Measurements from ENCODE around the gene SMCO4. TPM values are rescaled to one million over a fixed set of nuclear protein-coding genes. Genes with fewer than 3 reads are reported as not detected.

SMCO4 gene
- total RNA-seq, 1 donor from 2014 or later, result 35.1 TPM

DNA sequence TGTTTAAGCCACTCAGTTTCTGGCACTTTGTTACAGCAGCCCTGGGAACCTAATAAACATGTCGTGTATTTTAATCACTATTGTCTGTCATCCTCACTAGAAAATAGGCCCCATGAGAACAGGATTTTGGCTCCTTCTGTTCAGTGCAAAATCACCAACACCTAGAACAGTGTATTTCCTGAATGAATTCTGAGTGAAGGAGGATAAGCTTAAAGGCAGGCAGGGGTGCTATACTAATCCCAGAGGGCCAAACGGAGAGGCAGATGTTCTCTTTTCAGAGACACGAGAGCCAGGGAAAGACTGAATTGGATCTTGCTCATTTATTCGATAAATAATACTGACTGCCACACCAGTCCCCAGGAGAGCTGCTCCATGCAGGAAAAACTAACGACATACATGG lies 10.4 kb downstream of the SMCO4 start:
- no peak overlapping the region for H3K9ac ChIP-seq
- DNase-seq (ENCODE audit: low spot score), result no peak
- peaks cover 63% of the 10 kb centered on the region for H3K79me2 ChIP-seq (ENCODE audit: low read depth)
- H3K4me1 Mint-ChIP-seq, result peaks cover 18% of the 10 kb centered on the region
- no peak overlapping the region for H3K4me3 Mint-ChIP-seq
- peak overlapping the region; percentile 21 for H3K27ac Mint-ChIP-seq
- H3K9me3 ChIP-seq (ENCODE audit: low read depth), result no peaks in the 10 kb centered on the region
- no peak overlapping the region for H2AFZ ChIP-seq (replicated peaks)
- H3K4me3 ChIP-seq, result no peak overlapping the region
- H3K27me3 Mint-ChIP-seq (ENCODE audit: insufficient read depth, low read depth), result peaks cover 4% of the 10 kb centered on the region
- H3K27me3 ChIP-seq, result no peaks in the 10 kb centered on the region
- no peaks in the 10 kb centered on the region for H3F3A ChIP-seq (ENCODE audit: low read depth)
- no peaks in the 10 kb centered on the region for H3K9me3 Mint-ChIP-seq
- H3K4me2 ChIP-seq, result peak overlapping the region; percentile 10
- peak overlapping the region; percentile 46 for H3K27ac ChIP-seq
- no peak for TF ChIP-seq EZH2phosphoT487 (IDR thresholded peaks at IDR 0.05)
- TF ChIP-seq CTCF (IDR thresholded peaks at IDR 0.05), result no peak
- TF ChIP-seq EZH2 (IDR thresholded peaks at IDR 0.05), result no peak
- H3K36me3 Mint-ChIP-seq, result no peaks in the 10 kb centered on the region
- peaks cover 44% of the 10 kb centered on the region for H4K20me1 ChIP-seq (ENCODE audit: low read depth)
- H3K36me3 ChIP-seq, result no peaks in the 10 kb centered on the region
- H3K4me1 ChIP-seq, result peaks cover 28% of the 10 kb centered on the region

GRCh38 chr11:93532281-93532789 lies 10.9 kb downstream of the SMCO4 start:
- Histone ChIP-seq H3K9me3 (ENCODE audit: low read depth) (no peaks in the 10 kb centered on the region), H3K9ac (no peak overlapping the region), H3F3A (ENCODE audit: low read depth) (no peaks in the 10 kb centered on the region), H3K4me1 (peaks cover 25% of the 10 kb centered on the region), H3K4me3 (no peak overlapping the region), H3K4me2 (no peak overlapping the region), H3K79me2 (ENCODE audit: low read depth) (peaks cover 64% of the 10 kb centered on the region), H2AFZ (replicated peaks) (no peak overlapping the region), H3K27ac (peak overlapping the region; percentile 46), H4K20me1 (ENCODE audit: low read depth) (peaks cover 40% of the 10 kb centered on the region), H3K27me3 (no peaks in the 10 kb centered on the region), H3K36me3 (no peaks in the 10 kb centered on the region)
- Mint-ChIP-seq H3K4me3 (no peak overlapping the region), H3K4me1 (peaks cover 18% of the 10 kb centered on the region), H3K9me3 (no peaks in the 10 kb centered on the region), H3K36me3 (no peaks in the 10 kb centered on the region), H3K27me3 (ENCODE audit: insufficient read depth, low read depth) (peaks cover 4% of the 10 kb centered on the region), H3K27ac (peak overlapping the region; percentile 43)
- TF ChIP-seq EZH2 (IDR thresholded peaks at IDR 0.05) (no peak), CTCF (IDR thresholded peaks at IDR 0.05) (no peak), EZH2phosphoT487 (IDR thresholded peaks at IDR 0.05) (no peak)
- DNase-seq (ENCODE audit: low spot score), result no peak

DNA sequence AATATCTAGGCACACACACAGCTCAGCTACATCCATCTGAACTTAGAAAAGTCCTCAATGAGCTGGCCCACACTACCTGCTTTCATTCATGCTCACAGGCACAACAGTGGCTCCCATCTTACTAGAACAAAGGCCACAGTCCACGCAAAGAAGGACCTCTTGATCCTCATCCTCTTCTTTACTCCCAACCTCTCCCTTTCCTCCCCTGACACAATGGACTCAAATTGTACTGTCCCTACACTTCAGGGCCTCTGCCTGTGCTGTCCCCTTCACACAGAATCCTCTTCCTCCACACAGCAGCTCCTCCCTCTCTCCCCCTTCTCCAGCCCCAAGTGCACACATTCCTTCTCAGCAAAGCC lies 12.7 kb downstream of the SMCO4 start:
- Histone ChIP-seq H3F3A (ENCODE audit: low read depth) (no peaks in the 10 kb centered on the region), H3K9me3 (ENCODE audit: low read depth) (no peaks in the 10 kb centered on the region), H3K4me3 (no peak overlapping the region), H3K27me3 (no peaks in the 10 kb centered on the region), H3K4me1 (peaks cover 16% of the 10 kb centered on the region), H3K79me2 (ENCODE audit: low read depth) (peaks cover 72% of the 10 kb centered on the region), H3K36me3 (no peaks in the 10 kb centered on the region), H3K9ac (no peak overlapping the region), H3K27ac (no peak overlapping the region), H2AFZ (replicated peaks) (no peak overlapping the region), H4K20me1 (ENCODE audit: low read depth) (peaks cover 30% of the 10 kb centered on the region), H3K4me2 (no peak overlapping the region)
- Mint-ChIP-seq H3K27ac (peak overlapping the region; percentile 9), H3K27me3 (ENCODE audit: insufficient read depth, low read depth) (peaks cover 2% of the 10 kb centered on the region), H3K36me3 (no peaks in the 10 kb centered on the region), H3K9me3 (no peaks in the 10 kb centered on the region), H3K4me1 (peaks cover 30% of the 10 kb centered on the region), H3K4me3 (no peak overlapping the region)
- DNase-seq (ENCODE audit: low spot score), result no peak
- TF ChIP-seq CTCF (IDR thresholded peaks at IDR 0.05) (no peak), EZH2phosphoT487 (IDR thresholded peaks at IDR 0.05) (no peak), EZH2 (IDR thresholded peaks at IDR 0.05) (no peak)
